GM15510 (cell line): ENCODE results near the gene PRM3.

Experiments used
- POLR2A ChIP-seq: IDR thresholded peaks from 3 replicates; pipeline ENCODE4 v1.6.1; 2011; ENCODE audit warnings: borderline replicate concordance; ENCODE audit not compliant: insufficient read length; ENCODE audit errors: extremely low read depth

Gene PRM3

DNA sequence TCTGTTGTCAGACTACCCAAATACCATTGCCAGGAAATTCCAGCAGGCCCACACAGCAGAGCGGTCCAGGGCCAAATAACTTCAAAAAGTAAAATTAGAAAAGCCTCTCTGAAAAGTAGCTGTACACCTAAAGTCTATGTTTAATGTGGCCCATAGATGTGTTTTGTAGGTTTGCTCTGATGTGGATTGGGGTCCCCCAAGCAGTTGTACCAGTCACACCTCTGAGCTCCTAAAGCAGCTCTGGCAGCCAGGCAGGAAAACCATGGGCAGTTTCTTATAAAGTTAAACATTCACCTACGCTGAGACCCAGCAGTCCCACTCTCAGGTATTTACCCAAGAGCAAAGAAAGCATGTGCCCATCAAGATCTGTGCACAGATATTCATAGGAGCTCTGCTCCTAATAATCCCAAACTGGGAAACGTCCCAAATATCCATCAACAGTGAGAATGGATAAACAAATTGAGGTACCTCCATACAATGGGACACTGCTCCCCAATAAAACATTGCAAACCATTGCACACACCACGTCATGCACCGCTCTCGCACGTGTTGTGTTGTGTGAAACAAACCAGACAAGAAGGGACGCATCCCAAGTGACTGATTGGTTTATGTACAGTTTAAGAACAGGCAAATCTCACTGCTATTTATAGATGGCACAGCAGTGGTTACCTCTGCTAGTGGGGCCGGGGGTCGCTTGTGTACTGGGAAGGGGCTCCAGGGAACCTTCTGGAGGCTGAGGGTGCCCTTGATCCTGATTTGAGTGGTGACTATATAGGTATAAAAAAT lies 23.5 kb upstream of the PRM3 start:
- no peak for TF ChIP-seq POLR2A

GRCh38 chr16:11296351-11296705 lies 22.9 kb upstream of the PRM3 start:
- TF ChIP-seq POLR2A: no peak

- no peak for TF ChIP-seq POLR2A
Measured at GRCh38 chr16:11295672-11296071, 22.2 kb upstream of the PRM3 start.

- TF ChIP-seq POLR2A: no peak
Measured at GRCh38 chr16:11292076-11292748, 18.8 kb upstream of the PRM3 start.

GRCh38 chr16:11291091-11291703 lies 17.8 kb upstream of the PRM3 start:
- TF ChIP-seq POLR2A: no peak

- no peak for TF ChIP-seq POLR2A
Measured at GRCh38 chr16:11290102-11290893, 16.9 kb upstream of the PRM3 start.

GRCh38 chr16:11289202-11289601 lies 15.8 kb upstream of the PRM3 start:
- no peak for TF ChIP-seq POLR2A

DNA sequence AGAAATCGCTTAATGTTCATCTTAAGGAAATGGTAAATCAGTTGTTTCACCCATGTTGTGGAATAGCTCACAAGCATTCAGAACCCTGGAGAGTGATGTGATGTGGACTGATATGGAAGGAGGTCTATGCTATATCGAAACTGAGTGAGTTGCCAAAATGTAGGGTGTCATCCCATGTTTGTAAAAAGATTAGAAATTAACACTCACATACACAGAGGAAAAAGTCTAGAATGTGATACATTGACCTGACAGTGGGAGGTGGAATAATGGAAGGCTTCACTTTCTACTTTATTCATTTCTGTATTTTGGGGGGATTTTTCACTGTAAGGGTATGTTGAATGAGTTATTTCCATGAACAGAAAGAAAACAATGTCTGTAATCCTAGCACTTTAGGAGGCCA lies 12.4 kb upstream of the PRM3 start:
- TF ChIP-seq POLR2A: no peak

DNA sequence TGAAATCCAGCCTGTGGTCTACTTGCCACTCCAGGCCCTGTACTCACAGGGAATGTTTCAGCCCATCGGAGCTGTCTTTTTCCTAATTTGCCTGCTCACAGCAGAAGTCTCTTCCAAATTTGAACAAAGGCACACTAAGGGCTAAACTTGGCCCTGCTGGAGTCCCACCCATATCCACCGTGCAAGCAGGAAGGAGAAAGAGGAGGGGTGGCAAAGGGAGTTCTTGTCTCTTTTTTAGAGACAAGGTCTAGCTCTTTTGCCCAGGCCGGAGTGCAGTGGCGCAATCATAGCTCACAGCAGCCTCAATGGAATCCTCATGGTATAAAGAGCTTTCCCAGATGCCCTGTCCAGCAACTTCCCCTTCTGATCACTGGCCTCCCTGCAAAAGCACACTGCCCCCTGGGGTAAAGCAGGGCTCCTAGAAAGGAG lies 10.4 kb upstream of the PRM3 start:
- no peak for TF ChIP-seq POLR2A

- no peak for TF ChIP-seq POLR2A
Measured at GRCh38 chr16:11280616-11281522, 7.4 kb upstream of the PRM3 start, which contains the start of gene PRM1. TSS of gene PRM1 (minus strand) at chr16:11281330. CDS start at chr16:11281238, 92 bp downstream.

DNA sequence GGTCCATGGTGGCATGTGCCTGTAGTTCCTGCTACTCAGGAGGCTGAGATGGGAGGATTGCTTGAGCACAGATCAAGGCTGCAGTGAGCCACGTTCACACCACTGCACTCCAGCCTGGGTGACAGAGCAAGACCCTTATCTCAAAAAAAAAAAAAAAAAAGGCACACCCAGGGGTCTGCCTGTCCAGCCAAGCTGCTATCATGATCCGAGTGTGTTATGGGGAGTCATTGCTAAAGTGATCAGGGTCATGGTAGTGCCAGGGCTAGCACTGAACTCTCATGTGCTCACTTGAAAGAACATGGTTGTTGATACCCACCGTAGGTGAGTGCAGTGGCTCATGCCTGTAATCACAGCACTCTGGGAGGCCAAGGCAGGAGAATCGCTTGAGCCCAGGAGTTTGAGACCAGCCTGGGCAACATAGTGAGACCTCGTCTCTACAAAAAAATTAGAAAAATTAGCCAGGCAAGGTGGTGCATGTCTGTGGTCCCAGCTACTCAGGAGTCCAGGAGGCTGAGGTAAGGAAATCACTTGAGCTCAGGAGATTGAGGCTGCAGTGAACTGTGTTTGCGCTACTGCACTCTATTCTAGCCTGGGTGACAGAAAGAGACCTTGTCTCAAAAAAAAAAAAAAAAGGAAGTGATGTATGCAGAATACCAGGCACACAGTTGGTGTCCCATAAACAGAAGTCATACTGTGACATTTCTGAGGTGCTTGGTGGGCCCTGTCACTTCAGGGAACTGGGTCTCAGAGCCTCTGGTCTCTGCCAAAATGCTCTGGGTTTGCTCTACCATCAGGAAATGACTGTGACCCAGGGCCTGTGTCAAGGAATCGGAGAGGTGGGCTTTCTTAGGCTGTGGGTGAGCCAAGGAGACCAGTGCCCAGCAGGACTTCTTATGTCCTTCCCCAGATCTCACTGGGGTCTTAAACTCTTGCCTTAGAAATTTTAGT lies 5.5 kb upstream of the PRM3 start:
- TF ChIP-seq POLR2A: no peak

DNA sequence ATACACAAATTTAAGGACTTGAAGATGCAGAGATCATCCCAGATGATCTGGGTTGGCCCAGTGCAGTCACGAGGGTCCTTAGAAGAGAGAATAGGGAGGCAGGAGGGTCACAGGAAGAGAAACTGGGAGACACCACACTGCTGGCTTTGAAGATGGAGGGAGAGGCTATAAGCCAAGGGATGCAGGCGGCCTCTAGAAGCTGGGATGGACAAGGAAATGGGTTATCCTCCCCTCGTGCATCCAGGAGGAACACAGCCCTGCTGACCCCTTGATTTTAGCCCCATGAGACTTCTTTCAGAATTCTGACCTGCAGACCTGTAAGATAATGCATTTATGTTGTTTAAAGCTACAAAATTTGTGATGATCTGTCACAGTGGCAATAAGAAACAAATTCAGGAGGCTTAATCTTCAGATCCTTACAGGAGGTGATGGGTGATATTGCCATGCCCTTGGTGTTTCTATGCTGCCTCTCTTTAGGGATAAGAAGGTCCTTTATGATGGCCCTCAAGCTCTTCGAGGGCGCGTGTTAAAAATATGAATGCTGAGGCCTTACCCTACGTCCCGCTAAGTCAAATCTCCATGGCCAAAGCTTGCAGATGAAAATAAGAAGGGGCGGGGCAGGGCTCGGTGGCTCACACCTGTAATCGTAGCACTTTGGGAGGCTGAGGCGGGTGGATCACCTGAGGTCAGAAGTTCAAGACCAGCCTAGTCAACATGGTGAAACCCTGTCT lies 4.3 kb upstream of the PRM3 start:
- TF ChIP-seq POLR2A: no peak
